Right renal pelvis (tissue), 4 donors: ENCODE data around the gene C4orf36. TPM values are rescaled to one million over a fixed set of nuclear protein-coding genes. Genes with fewer than 3 reads are reported as not detected.
"Not testable (repeated sequence)": the region's sequence is repeated elsewhere in the genome, so short reads cannot be mapped to it uniquely, and the experiment has no call there.

ENCODE experiments used
- DNase-seq, 4 donors: peaks; one replicate each; pipeline ENCODE4 v3.0.0-alpha.2; 2013; ENCODE audit warnings: low read depth in 4 of 4, low spot score in 3 of 4, missing footprints in 1 of 4
- polyA plus RNA-seq, 4 donors: library from polyadenylated mRNA; unstranded; fragments of 120-200 nt; gene quantifications; one replicate each; pipeline ENCODE4 v1.2.1, GENCODE V29; 2013; ENCODE audit not compliant: insufficient read length in 4 of 4

Gene C4orf36
- polyA plus RNA-seq, 4 donors: 0.49 to 2.3 (median 1.6) TPM

GRCh38 chr4:86917212-86918039, 25.2 kb upstream of the C4orf36 start:
- DNase-seq: no peak

- DNase-seq: no peak
These were observed 24.2 kb upstream of the C4orf36 start for GRCh38 chr4:86916392-86916791.

- DNase-seq: no peak
These were observed 18.8 kb upstream of the C4orf36 start for GRCh38 chr4:86910820-86911684.

GRCh38 chr4:86910369-86910768, 18.1 kb upstream of the C4orf36 start:
- DNase-seq: no peak

GRCh38 chr4:86909546-86910295, 17.5 kb upstream of the C4orf36 start:
- DNase-seq: no peak

- DNase-seq: no peak
These were observed 16.0 kb upstream of the C4orf36 start for GRCh38 chr4:86908251-86908657.

- no peak for DNase-seq
These were observed 9.6 kb upstream of the C4orf36 start for GRCh38 chr4:86901864-86902263.

- no peak for DNase-seq
These were observed 6.3 kb upstream of the C4orf36 start for GRCh38 chr4:86898562-86898961.

- no peak for DNase-seq
These were observed 4.4 kb upstream of the C4orf36 start for GRCh38 chr4:86896596-86896995.

GRCh38 chr4:86895692-86896488, 3.7 kb upstream of the C4orf36 start:
- peak; percentile 59 to 63 (median 60) for DNase-seq

- no peak for DNase-seq
These were observed 2.2 kb upstream of the C4orf36 start for GRCh38 chr4:86894455-86894854.

- DNase-seq: no peak
These were observed 914 bp upstream of the C4orf36 start for GRCh38 chr4:86893136-86893535.

- no peak for DNase-seq
These were observed 376 bp upstream of the C4orf36 start for GRCh38 chr4:86892636-86892960.

GRCh38 chr4:86890790-86891189, 1.4 kb downstream of the C4orf36 start:
- no peak for DNase-seq

GRCh38 chr4:86879641-86880040, 12.6 kb downstream of the C4orf36 start:
- no peak for DNase-seq

- no peak for DNase-seq
These were observed 13.6 kb downstream of the C4orf36 start for GRCh38 chr4:86878640-86879039.

- no peak for DNase-seq
These were observed 15.1 kb downstream of the C4orf36 start for GRCh38 chr4:86876894-86877685.

GRCh38 chr4:86875436-86875835, 16.8 kb downstream of the C4orf36 start:
- not testable (repeated sequence) for DNase-seq

GRCh38 chr4:86872135-86872534, 20.1 kb downstream of the C4orf36 start:
- no peak for DNase-seq
